ENCODE results near the gene ZNF175. TPM values are rescaled to one million over a fixed set of nuclear protein-coding genes. Genes with fewer than 3 reads are reported as not detected.

ZNF175 gene
- total RNA-seq, 1 donor: 9.9 TPM

- no peak for DNase-seq (ENCODE audit: low read depth)
- no peak for TF ChIP-seq CTCF (IDR thresholded peaks at IDR 0.05; ENCODE audit: insufficient read depth, low read depth, low read length)
- H3K4me3 ChIP-seq (ENCODE audit: low read depth, low read length): peak overlapping the region; percentile 85
These were observed 1.3 kb downstream of the ZNF175 start for GRCh38 chr19:51572410-51572809.

DNA sequence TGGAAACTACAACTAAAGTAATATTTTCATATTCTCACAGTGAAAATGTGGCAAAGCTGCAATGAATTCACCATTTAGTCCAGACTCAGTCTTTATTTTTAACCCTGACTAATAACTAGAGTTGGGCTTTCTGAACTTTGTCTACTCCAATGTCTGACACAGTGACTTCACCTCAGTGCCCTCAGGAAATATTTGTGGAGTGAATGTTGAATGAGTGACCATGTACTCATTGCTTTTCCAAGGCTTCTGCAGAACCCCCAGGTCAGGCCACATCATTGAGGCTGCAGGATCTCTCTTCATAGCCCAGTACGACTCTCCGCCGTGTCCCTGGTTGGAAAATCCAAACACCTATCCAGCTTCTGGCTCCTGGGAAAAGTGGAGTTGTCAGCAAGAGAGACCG, 1.8 kb downstream of the ZNF175 start:
- H3K4me3 ChIP-seq (ENCODE audit: low read depth, low read length): no peak overlapping the region
- peak; percentile 9 for DNase-seq (ENCODE audit: low read depth)
- TF ChIP-seq CTCF (IDR thresholded peaks at IDR 0.05; ENCODE audit: insufficient read depth, low read depth, low read length): no peak

DNA sequence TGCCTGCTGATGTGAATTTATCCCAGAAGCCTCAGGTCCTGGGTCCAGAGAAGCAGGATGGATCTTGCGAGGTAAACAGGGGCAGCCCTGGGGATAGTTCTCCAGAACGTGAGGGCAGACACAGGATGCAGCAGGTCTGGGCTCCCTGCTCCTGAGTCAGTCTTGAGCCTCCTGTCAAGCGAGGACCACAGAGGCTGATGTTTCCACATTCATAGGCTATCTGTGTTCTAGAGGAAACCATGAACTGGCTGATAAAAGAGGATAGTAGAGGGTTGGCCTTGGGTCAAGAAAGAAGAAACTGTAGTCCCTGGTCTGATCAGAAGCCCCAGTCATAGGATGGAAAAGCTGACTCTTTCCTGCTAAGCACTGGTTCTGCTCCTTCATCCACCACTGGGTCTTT, 2.2 kb downstream of the ZNF175 start:
- DNase-seq (ENCODE audit: low read depth): no peak
- TF ChIP-seq CTCF (IDR thresholded peaks at IDR 0.05; ENCODE audit: insufficient read depth, low read depth, low read length): no peak
- H3K4me3 ChIP-seq (ENCODE audit: low read depth, low read length): no peak overlapping the region

DNA sequence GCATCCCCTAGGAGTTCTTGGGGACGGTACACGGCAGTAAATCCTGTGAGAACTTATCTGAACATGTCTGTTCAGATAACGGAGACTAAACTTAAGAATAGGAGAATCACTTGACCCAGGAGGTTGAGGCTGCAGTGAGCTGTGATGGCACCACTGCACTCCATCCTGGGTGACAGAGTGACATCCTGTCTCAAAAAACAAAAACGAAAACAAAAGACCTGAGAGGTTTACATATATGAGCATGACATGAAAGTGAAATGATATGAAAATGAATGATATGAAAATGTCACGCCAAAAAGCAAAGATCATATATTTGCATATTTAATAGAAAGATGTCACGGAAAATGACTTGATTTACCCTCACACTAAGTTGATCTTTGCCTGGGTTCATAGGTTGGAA, 5.8 kb downstream of the ZNF175 start:
- no peak for TF ChIP-seq CTCF (IDR thresholded peaks at IDR 0.05; ENCODE audit: insufficient read depth, low read depth, low read length)
- H3K4me3 ChIP-seq (ENCODE audit: low read depth, low read length): no peak overlapping the region
- no peak for DNase-seq (ENCODE audit: low read depth)

DNA sequence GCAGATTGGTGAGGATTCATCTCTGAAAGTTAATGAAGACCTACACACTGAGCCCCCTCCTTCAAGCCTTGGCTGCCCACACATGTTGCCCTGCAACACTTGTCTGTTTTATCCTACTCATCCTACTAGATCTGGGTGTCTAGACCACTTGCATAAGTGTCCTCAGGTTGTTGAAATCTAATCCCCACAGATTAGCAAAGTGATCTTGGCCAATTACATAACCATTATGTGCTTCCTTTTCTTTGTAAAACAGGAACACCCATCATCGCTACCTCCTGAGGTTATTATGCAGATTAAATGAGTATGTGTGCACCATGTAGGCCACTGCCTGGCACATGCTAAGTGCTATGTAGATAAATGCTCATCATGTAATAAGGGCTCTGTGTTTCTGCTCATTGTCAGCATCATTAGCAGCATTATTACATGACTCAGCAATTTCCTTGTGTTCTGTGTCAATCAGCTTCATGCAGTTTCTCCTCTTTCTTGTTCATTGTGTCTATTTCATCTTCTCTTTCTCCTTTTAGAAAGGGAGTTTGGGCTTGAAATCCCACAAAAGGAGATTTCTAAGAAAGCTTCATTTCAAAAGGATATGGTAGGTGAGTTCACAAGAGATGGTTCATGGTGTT, 15.1 kb downstream of the ZNF175 start:
- no peak for DNase-seq (ENCODE audit: low read depth)
- TF ChIP-seq CTCF (IDR thresholded peaks at IDR 0.05; ENCODE audit: insufficient read depth, low read depth, low read length): no peak
- no peak overlapping the region for H3K4me3 ChIP-seq (ENCODE audit: low read depth, low read length)

DNA sequence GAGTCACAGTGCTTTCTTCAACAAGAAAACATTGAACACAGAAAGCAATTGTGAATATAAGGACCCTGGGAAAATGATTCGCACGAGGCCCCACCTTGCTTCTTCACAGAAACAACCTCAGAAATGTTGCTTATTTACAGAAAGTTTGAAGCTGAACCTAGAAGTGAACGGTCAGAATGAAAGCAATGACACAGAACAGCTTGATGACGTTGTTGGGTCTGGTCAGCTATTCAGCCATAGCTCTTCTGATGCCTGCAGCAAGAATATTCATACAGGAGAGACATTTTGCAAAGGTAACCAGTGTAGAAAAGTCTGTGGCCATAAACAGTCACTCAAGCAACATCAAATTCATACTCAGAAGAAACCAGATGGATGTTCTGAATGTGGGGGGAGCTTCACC, 15.7 kb downstream of the ZNF175 start:
- TF ChIP-seq CTCF (IDR thresholded peaks at IDR 0.05; ENCODE audit: insufficient read depth, low read depth, low read length): no peak
- DNase-seq (ENCODE audit: low read depth): no peak
- H3K4me3 ChIP-seq (ENCODE audit: low read depth, low read length): no peak overlapping the region

All from fibroblast of villous mesenchyme (primary cell).